HG02885 (cell line): ENCODE data around the gene USP35.

Experiments
- ATAC-seq: cut with Tn5 transposase; IDR thresholded peaks from one replicate; pipeline ENCODE4 v1.9.1; 2021; ENCODE audit warnings: mild to moderate bottlenecking; ENCODE audit not compliant: unreplicated experiment, poor library complexity

The USP35 gene

DNA sequence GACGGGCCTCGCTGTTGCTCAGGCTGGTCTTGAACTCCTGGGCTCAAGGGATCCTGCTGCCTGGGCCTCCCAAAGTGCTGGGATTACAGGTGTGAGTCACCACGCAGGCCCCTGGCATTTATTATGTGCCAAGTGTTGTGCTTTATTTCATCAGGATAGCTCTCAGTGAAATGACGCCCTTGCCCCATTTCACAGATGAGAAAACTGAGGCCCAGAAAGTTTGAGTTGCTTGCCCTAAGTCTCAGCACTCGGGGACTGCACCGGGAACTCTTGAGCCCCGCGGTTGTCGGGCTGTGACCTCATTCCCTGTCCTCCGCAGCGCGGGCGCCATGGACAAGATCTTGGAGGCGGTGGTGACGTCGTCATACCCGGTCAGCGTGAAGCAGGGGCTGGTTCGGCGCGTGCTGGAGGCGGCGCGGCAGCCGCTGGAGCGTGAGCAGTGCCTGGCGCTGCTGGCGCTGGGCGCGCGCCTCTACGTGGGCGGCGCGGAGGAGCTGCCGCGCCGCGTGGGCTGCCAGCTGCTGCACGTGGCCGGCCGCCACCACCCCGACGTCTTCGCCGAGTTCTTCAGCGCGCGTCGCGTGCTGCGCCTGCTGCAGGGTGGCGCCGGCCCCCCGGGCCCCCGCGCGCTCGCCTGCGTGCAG is 7.3 kb downstream of the USP35 start:
- ATAC-seq = no peak

DNA sequence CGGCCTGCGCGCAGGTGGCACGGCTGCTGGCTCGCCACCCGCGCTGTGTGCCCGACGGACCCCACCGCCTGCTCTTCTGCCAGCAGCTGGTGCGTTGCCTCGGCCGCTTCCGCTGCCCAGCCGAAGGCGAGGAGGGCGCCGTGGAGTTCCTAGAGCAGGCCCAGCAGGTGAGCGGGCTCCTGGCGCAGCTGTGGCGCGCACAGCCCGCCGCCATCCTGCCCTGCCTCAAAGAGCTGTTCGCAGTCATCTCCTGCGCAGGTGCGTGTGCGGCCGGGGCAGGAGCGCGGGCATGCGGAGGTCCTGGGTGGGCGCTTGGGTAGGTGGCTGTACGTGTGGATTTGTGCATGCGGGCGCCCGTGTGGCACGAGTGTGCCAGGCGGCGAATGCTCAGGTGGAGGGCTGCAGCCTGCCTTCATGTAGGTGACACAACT is 8.0 kb downstream of the USP35 start:
- ATAC-seq = no peak

DNA sequence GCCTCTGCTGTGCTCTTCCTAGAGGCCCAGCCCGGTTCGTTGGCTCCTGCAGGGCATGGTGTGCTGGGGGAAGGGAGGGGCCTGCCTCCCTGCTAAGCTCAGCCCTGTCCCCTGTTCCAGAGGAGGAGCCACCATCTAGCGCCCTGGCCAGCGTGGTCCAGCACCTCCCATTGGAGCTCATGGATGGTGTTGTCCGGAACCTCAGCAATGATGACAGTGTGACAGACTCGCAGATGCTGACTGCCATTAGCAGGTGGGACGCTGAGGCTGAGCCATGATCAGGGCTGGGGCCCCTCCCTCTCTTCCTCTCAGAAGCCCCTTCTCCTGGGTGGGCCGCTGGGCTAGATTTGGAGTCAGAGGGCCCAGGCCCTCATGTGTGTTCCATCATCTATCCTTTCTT is 9.1 kb downstream of the USP35 start:
- no peak for ATAC-seq

DNA sequence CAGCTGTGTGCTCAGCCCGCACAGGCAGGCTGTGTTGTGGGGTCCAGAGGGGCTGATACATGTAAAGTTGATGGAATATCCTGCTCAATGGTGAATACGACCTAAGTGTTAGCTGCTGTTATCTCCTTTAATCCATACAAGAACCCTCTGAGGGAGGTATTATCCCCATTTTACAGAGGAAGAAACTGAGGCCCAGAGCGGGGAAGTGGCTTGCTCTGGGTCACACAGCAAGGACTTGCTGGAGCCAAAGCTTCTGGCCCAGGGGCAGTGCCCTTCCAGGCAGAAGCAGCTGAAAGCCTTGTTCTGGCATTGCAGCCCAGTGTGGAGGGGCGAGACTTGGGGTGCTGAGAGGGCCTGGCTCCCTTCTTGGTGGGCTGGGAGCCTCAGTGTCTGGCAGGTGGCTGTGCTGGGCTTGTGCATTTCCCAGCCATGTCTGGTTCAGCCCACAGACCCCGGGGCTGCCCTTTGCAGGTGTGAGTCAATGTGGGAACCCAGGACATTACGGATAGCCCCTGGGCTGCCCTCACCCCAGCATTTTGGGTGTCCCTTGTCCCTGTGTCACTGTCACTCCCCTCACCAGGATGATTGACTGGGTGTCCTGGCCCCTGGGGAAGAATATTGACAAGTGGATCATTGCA is 10.4 kb downstream of the USP35 start:
- no peak for ATAC-seq

DNA sequence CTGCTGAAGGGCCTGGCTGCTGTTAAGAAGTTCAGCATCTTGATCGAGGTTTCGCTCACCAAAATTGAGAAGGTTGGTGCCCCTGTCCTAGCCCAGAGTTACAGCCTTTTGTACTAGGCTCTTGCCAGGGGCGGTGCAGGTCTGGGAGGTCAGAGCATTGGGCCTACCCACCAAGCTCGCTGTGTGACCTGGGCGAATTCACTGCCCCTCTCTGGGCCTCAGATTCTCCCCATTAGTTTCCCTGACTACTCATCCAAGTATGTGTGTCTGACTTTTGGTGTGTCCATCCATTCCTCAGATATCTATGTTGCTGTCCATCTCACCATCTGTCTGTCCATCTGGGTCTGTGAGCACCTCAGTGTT is 10.9 kb downstream of the USP35 start:
- no peak for ATAC-seq

DNA sequence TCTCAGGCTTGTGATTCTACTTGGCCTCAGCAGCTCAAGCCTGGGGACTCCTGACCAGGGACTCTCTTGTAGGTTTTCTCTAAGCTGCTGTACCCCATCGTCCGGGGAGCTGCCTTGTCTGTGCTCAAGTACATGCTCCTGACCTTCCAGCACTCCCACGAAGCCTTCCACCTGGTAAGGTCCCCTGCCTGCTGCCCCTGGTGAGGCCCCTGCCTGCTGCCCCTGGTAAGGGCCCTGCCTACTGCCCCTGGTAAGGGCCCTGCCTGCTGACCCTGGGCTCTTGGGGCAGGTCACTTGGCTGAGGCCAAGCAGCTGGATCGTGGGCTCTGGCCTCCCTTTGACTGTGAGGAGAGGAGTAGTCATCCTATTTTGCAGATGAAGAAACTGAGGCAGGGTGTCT is 11.3 kb downstream of the USP35 start:
- ATAC-seq = no peak

DNA sequence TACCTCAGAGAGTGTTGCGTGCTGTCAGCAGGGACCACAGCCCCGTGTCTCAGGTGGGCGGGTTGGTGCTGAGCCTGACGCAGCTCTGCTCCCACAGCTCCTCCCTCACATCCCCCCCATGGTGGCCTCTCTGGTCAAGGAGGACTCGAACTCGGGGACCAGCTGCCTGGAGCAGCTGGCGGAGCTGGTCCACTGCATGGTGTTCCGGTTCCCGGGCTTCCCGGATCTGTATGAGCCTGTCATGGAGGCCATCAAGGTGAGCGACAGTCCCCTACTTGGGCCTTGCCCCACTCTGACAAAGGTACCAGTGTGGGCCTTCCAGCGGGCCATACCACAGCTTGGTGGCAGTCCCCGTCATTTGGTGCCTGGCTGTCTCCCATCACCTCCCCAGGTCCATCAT is 11.8 kb downstream of the USP35 start:
- no peak for ATAC-seq

DNA sequence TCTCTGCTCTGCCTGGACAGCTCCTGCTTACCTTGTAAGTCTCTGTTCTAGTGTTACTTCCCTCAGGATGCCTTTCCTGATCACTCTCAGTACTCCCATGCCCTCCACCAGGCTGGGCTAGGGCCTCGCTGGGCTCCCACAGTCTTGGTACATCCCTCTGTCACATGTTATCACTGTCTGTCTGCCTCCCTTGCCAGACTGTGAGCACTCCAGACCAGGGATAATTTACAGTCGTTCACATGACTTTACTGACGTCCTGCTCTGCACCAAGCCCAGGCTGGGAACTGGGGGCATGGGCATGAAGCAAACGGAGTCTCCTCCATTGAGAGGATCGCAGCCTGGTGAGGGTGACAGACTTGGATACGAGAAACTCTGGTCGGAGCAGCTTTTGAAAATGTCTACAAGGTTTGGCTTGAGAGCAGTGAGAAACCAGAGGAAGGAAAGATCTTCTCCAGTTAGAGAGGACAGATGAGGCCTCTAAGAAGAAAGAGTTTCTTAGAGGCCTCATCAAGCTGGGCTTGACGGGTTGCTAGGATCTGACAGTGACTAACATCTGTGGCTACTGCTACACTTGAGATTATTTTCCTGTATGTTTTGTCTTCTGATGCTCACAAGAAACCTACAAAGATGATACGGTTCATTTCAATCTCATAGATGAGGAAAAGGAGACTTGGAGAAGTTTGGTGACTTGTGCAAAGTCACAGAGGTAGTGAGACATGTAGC is 12.5 kb downstream of the USP35 start:
- ATAC-seq = no peak

DNA sequence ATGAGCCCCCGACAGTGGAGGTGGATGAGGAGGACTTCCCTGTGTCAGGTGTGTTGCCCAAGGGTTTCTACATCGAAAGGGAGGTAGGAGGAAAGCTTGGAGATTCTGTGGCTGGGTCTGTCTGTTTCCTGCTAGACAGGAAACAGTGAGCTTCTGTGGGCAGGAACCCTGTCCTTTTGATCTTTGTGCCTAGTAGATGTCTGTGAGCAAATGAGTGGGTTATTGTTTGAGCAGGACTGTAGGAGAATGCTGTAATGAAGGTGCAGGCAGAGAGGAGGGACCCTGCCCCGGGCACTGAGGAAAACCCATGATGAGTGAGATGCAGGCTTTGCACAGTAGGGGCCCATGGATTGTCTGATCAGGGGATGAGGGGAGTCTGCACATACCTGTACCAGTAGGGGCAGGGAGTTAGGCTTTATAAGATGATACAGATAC is 14.0 kb downstream of the USP35 start:
- peak; percentile 55 for ATAC-seq

DNA sequence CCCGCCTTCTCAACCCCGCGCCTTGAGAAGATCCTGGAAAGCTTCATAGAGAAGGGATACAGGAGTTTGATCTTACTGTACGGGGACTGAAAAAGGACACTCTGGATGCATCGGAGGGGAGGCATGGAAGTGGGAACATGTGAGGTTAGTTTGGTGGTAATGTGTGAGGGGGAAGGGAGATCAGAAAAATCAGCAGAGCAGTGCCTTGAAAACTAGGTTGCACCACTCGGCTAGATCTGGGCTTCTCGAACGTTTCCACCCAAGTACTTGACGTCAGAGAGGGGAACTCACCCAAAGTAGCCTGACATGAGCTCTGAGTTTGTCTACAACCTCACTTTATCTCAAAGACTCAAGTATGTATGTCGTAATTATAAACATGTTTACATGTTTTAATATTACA is 14.5 kb downstream of the USP35 start:
- no peak for ATAC-seq

DNA sequence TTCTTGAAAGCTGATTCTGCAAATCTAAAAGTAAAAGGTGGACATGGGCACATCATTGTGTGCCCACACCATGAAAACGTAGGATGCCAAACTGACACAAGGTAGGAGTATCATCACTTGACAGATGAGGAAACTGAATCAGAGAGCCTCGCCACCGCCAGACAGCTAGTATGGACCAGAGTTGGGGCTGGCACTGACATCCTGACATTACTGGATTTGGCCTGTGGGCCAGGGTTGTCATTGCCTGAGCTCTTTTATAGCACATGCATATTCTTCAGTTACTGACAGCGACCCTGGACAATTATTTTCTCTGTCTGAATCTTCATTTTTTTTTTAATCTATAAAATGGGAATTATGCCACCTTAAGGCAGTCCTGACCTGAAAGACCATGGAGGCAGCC is 16.5 kb downstream of the USP35 start:
- no peak for ATAC-seq

DNA sequence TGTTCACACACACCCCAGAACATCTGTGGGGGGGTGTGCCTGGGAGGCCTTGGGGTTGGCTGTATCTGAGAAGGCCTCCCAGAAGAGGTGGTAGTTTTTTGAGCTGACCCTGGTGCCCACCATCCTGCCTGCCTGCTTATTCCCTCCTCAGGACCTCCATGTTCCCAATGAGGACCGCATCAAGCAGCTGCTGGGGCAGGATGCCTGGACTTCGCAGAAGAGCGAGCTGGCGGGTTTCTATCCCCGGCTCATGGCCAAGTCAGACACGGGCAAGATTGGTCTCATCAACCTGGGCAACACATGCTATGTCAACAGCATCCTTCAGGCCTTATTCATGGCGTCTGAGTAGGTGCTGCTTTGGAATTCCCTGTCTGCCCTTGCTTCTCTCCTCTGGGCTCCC is 17.0 kb downstream of the USP35 start:
- ATAC-seq = no peak

DNA sequence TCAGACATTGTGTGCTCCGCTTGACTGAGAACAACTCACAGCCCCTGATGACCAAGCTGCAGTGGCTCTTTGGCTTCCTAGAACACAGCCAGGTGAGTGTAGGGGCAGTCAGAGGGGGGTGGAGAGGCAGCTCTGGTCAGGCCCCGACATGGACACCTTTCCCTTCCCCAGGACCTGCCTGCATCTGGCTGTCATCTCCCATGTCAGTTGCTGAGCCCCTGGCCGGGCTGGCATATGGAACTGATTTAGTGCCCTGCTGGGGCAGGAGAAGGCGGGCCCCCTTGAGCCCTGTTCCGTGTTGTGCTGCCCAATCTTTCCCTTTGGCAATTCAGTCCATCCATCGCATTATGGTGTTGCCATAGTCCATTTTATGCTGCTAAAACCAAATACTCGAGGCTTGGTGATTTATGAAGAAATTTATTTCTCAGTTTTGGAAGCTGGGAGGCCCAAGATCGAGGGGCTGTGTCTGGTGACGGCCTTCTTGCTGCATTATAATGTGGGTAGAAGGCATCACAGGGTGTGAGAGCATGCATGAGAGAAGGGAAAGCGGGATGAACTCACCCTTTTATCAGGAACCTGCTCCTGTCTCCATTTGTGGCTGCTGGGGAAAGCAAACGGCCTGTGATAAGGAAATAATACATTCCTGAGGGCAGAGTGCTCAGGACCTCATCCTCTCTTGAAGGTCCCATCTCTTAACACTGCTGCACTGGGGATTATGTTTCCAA is 19.0 kb downstream of the USP35 start:
- no peak for ATAC-seq

DNA sequence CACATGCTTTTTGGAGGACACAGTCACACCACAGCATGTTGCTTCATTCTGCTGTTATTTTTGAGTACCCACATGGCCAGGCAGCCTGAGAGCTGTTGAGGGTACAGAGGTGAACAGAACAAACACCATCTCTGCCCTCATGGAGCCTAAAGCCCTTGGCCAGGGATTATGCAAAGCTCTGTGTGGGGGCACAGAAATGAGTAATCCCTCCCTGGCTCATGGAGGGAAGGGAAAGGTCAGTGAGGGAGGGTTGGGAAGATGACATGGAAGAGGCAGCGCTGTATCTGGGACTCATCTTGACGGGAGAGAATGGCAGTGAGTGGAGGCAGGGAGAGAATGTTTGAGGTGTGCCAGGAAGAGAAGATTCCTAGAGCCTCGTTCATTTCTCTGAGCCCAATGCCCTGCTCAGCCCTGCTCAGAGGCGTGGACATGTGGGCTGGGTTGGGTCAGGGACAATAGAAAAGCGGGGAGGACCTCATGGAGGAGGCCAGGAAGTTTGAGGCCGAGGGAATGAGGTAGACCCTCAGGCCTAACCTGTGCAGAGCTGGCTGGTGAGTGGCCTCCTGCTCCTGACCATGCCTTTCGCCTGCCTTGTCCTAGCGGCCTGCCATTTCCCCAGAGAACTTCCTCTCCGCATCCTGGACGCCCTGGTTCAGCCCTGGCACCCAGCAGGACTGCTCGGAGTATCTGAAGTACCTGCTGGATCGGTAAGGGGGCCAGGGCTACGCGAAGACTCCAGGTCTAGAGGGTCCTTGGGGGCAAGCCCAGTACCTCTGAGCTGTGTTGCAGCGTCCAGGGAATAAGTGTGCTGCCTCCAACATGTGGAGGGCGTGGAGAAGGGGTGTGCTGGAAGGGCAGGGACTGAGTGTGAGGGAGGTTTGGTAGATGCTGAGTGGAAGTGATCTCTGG is 19.8 kb downstream of the USP35 start:
- ATAC-seq = no peak

DNA sequence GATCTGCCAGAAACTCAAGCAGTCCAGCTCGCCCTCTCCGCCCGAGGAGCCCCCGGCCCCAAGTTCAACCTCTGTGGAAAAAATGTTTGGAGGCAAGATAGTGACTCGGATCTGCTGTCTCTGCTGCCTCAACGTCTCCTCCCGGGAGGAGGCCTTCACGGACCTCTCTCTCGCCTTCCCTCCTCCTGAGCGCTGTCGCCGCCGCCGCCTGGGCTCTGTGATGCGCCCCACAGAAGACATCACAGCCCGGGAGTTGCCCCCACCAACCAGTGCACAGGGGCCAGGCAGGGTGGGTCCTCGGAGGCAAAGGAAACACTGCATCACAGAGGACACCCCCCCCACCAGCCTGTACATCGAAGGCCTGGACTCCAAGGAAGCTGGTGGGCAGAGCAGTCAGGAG is 20.8 kb downstream of the USP35 start:
- no peak for ATAC-seq

DNA sequence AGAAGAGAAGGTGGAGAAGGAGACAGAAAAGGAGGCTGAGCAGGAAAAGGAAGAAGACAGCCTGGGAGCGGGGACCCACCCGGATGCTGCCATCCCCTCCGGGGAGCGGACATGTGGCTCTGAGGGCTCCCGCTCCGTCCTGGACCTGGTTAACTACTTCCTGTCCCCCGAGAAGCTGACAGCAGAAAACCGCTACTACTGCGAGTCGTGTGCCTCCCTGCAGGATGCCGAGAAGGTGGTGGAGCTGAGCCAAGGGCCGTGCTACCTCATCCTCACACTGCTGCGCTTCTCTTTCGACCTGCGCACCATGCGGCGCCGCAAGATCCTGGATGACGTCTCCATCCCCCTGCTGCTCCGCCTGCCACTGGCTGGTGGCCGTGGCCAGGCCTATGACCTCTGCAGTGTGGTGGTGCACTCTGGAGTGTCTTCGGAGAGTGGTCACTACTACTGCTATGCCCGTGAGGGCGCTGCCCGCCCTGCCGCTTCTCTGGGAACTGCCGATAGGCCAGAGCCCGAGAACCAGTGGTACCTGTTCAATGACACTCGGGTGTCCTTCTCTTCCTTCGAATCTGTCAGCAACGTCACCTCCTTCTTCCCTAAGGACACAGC is 21.4 kb downstream of the USP35 start:
- no peak for ATAC-seq

DNA sequence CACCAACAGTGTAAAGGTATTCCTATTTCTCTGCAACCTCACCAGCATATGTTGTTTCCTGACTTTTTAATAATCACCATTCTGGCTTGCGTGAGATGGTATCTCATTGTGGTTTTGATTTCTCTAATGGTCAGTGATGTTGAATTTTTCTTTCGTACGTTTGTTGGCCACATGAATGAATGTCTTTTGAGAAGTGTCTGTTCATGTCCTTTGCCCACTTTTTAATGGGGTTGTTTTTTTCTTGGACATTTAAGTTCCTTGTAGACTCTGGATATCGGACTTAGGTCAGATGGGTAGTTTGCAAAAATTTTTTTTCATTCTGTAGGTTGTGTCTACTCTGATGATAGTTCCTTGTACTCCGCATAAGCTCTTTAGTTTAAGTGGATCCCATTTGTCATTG is 22.8 kb downstream of the USP35 start:
- no peak for ATAC-seq

DNA sequence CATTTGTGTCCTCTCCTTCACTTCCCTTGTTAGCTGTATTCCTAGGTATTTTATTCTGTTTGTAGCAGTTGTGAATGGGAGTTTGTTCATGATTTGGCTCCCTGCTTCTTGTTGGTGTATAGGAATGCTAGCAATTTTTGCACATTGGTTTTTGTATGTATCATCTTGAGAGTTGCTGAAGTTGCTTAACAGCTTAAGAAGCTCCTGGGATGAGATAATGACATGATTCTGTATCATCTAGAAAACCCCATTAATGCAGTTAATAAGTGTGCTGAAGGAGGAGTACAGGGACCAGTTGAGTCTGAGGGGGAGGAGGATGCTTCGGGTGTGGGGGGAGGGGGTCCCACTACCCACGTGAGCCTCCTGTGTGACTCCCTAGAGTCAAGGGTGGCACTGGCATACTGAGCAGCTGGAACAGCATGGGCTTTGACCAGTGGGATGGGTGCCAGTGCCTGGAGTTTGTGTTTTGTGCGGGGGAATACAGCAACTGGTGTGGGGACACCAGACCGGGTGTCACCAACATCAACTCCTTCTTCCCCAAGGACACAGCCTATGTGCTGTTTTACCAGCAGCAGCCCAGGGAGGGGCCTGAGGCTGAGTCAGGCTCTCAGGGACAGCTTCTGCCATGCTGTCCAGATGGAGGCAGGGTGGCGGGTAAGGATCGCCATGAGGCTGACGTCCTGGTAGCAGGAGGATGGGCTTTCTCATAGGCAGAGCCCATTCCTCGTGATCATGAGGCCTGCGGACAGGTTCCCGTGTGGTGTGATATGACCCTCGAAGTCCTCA is 24.1 kb downstream of the USP35 start:
- ATAC-seq = no peak
